Vagina (tissue), 2 donors: ENCODE data around the gene DGKH. TPM values are rescaled to one million over a fixed set of nuclear protein-coding genes. Genes with fewer than 3 reads are reported as not detected.

Source experiments
- DNase-seq, 2 donors: peaks; one replicate each; pipeline ENCODE4 v3.0.0-alpha.2; 2017; ENCODE audit errors: extremely low spot score in 2 of 2
- H3K27ac ChIP-seq: fragments of 200-600 bp; sonication (generic); one replicate; pipeline ENCODE4 v1.5.1; 2019
- H3K27me3 ChIP-seq: fragments of 200-600 bp; sonication (generic); one replicate; pipeline ENCODE4 v1.5.1; 2019
- H3K36me3 ChIP-seq, 2 donors: fragments of 200-600 bp; sonication (generic); one replicate each; pipeline ENCODE4 v1.5.1; 2017 to 2019
- H3K4me1 ChIP-seq: fragments of 200-600 bp; sonication (generic); one replicate; pipeline ENCODE4 v1.5.1; 2019
- H3K4me3 ChIP-seq, 2 donors: fragments of 200-600 bp; sonication (generic); 1 replicate in 1 of 2; 2 replicates in 1 of 2; pipeline ENCODE4 v1.5.1; 2016 to 2019
- H3K9me3 ChIP-seq: fragments of 200-600 bp; sonication (generic); one replicate; pipeline ENCODE4 v1.5.1; 2019
- POLR2A ChIP-seq, 2 donors: fragments of 450-650 bp; IDR thresholded peaks; one replicate each; pipeline ENCODE4 v1.6.1; 2017; ENCODE audit warnings: antibody characterized with exemption in 2 of 2, mild to moderate bottlenecking in 2 of 2, moderate library complexity in 2 of 2
- POLR2AphosphoS5 ChIP-seq, 2 donors: sonication (generic); formaldehyde crosslinking; IDR thresholded peaks; one replicate each; pipeline ENCODE4 v1.9.0; 2017; ENCODE audit warnings: antibody characterized with exemption in 2 of 2, mild to moderate bottlenecking in 2 of 2, low read depth in 1 of 2; ENCODE audit not compliant: insufficient read depth in 1 of 2
- intact Hi-C: fragments of 100-400 bp; cut with DNase I; formaldehyde crosslinking; loops from one replicate; pipeline ENCODE4 v1.15.1; 2023
- total RNA-seq: library from RNA; depleted of rRNA; stranded (reverse); fragments of >200 nt; gene quantifications from one replicate; pipeline ENCODE4 v1.2.3, GENCODE V29; 2016
- TF ChIP-seq, protein P1 (sequence below), 3 experiments: fragments of 450-650 bp in 2 of 3; fragments of 200-600 bp in 1 of 3; sonication (generic) in 1 of 3; IDR thresholded peaks; one replicate each; pipeline ENCODE4 v1.5.1; 2017 to 2019; ENCODE audit warnings: antibody characterized with exemption in 3 of 3, mild to moderate bottlenecking in 2 of 3, moderate library complexity in 2 of 3

Gene DGKH
- total RNA-seq, 1 donor from 2014 or later, result 29.7 TPM

DNA sequence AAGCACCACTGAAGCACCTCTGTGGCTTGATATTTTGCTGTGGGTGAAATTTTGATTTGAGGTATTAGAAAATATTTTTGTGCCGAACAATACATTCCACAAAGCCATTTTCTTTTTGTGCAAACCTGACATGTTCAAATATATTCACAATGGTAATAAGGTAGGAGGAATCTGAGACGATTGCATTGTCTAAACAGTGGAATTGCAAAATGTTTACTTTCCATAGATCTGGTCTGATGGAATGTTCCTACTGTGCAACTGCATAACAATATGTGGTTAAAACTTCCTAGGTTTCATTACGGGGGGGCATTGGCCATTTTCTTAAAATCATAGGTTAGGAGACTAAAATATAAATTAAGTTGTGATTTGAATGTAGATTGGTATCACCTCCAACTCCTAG, 180.8 kb downstream of the DGKH start:
- intact Hi-C loops, result no loop called here
- TF ChIP-seq POLR2AphosphoS5 (IDR thresholded peaks at IDR 0.05; ENCODE audit: insufficient read depth in 1 of 2, low read depth in 1 of 2) (no peak), POLR2A (IDR thresholded peaks at IDR 0.05) (no peak)
- TF ChIP-seq, protein P1, sequence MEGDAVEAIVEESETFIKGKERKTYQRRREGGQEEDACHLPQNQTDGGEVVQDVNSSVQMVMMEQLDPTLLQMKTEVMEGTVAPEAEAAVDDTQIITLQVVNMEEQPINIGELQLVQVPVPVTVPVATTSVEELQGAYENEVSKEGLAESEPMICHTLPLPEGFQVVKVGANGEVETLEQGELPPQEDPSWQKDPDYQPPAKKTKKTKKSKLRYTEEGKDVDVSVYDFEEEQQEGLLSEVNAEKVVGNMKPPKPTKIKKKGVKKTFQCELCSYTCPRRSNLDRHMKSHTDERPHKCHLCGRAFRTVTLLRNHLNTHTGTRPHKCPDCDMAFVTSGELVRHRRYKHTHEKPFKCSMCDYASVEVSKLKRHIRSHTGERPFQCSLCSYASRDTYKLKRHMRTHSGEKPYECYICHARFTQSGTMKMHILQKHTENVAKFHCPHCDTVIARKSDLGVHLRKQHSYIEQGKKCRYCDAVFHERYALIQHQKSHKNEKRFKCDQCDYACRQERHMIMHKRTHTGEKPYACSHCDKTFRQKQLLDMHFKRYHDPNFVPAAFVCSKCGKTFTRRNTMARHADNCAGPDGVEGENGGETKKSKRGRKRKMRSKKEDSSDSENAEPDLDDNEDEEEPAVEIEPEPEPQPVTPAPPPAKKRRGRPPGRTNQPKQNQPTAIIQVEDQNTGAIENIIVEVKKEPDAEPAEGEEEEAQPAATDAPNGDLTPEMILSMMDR (IDR thresholded peaks at IDR 0.05), result no peak
- H3K36me3 ChIP-seq, result peaks cover 0 to 4% of the 10 kb centered on the region in 2 donors
- no peak overlapping the region for H3K4me3 ChIP-seq
- H3K9me3 ChIP-seq, result no peaks in the 10 kb centered on the region
- H3K27me3 ChIP-seq, result no peaks in the 10 kb centered on the region
- no peak overlapping the region for H3K27ac ChIP-seq
- no peaks in the 10 kb centered on the region for H3K4me1 ChIP-seq
- DNase-seq, result no peak

DNA sequence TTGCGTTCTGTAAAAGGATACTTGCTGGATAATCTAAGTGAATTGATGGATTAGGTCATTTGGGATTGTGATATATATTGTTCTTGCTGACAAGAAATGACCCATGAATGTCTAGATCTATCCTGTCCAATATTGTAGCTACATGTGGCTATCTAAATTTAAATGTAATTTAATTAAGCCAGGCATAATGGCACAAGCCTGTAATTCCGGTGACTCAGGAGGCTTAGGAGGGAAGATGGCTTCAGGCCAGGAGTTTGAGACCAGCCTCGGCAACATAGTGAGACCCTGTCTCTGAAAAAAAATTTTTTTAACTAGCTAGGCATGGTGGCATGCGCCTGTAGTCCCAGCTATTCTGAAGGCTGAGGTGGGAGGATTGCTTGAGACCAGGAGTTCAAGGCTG, 184.2 kb downstream of the DGKH start:
- Histone ChIP-seq H3K9me3 (no peaks in the 10 kb centered on the region), H3K4me3 (no peak overlapping the region), H3K4me1 (no peaks in the 10 kb centered on the region), H3K27ac (no peak overlapping the region), H3K36me3 (peaks cover 0 to 4% of the 10 kb centered on the region in 2 donors), H3K27me3 (no peaks in the 10 kb centered on the region)
- TF ChIP-seq POLR2A (IDR thresholded peaks at IDR 0.05) (no peak), POLR2AphosphoS5 (IDR thresholded peaks at IDR 0.05; ENCODE audit: insufficient read depth in 1 of 2, low read depth in 1 of 2) (no peak)
- TF ChIP-seq, protein P1 (IDR thresholded peaks at IDR 0.05), result no peak
- DNase-seq, result no peak
- intact Hi-C loops, result no loop called here

DNA sequence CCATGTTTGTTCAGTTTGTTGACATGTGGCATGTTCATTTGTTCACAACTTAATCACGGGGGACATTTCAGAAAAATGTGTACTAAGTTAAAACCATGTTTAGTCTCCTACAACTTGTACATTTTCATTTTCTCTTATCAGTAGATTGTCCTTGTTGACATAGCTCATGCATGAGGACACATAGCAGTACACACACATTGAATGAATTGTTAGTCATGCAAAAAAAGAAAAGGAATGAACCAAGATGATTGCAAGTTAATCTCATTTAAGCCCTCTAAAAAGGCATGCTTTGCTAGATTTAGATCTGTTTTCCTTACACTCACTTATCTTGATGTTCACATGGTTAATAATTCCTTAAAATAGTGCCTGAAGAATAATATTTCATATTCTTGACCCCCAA, 185.3 kb downstream of the DGKH start:
- no peak for DNase-seq
- Histone ChIP-seq H3K4me1 (no peaks in the 10 kb centered on the region), H3K27ac (no peak overlapping the region), H3K9me3 (no peaks in the 10 kb centered on the region), H3K27me3 (no peaks in the 10 kb centered on the region), H3K36me3 (peaks cover 0 to 4% of the 10 kb centered on the region in 2 donors), H3K4me3 (no peak overlapping the region)
- intact Hi-C loops, result no loop called here
- TF ChIP-seq, protein P1 (IDR thresholded peaks at IDR 0.05), result no peak
- TF ChIP-seq POLR2A (IDR thresholded peaks at IDR 0.05) (no peak), POLR2AphosphoS5 (IDR thresholded peaks at IDR 0.05; ENCODE audit: insufficient read depth in 1 of 2, low read depth in 1 of 2) (no peak)

DNA sequence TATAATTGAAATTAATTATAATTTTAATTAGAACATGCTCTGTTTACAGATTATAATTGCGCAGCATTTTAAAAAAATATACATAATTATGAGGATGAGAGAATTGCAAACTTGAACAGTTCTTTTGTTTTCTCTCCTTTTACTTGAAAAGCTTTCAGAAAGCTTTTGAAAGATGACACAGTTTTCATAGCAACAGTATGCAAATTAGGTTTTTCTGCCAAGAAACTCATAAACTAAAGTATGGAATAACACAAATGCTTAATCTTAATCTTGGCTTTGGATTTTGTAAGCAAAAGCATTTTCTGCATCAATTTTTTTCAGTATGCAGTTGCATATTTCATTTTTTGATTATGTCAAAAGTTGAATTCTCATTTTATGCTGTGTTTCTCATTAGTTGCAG, 190.7 kb downstream of the DGKH start:
- TF ChIP-seq, protein P1 (IDR thresholded peaks at IDR 0.05), result no peak
- TF ChIP-seq POLR2A (IDR thresholded peaks at IDR 0.05) (no peak), POLR2AphosphoS5 (IDR thresholded peaks at IDR 0.05; ENCODE audit: insufficient read depth in 1 of 2, low read depth in 1 of 2) (no peak)
- Histone ChIP-seq H3K4me3 (no peak overlapping the region), H3K36me3 (no peaks in the 10 kb centered on the region), H3K9me3 (no peaks in the 10 kb centered on the region), H3K27me3 (no peaks in the 10 kb centered on the region), H3K4me1 (no peaks in the 10 kb centered on the region), H3K27ac (no peak overlapping the region)
- intact Hi-C loops, result no loop called here
- no peak for DNase-seq

DNA sequence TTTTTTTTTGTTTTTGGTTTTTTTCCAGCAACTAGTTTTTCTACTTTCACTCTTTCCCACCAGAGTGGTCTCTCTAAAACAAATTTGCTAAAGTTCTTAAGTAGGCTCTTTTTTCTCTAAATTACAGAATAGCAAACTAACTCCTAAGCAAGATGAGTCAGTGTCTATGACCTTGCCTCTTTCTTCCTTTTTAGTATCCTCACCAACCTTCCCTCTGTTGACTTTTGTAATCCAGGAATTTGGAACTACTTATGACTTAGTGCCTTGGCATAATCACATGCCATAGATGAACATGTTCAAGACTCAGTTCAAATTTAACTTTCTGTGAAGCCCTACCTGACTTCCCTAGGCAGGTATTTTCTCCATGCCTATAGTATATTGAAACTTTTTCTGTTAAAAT, 191.2 kb downstream of the DGKH start:
- Histone ChIP-seq H3K36me3 (no peaks in the 10 kb centered on the region), H3K9me3 (no peaks in the 10 kb centered on the region), H3K27me3 (no peaks in the 10 kb centered on the region), H3K4me3 (no peak overlapping the region), H3K4me1 (no peaks in the 10 kb centered on the region), H3K27ac (no peak overlapping the region)
- intact Hi-C loops, result no loop called here
- no peak for DNase-seq
- no peak for TF ChIP-seq POLR2AphosphoS5 (IDR thresholded peaks at IDR 0.05; ENCODE audit: insufficient read depth in 1 of 2, low read depth in 1 of 2)
- no peak for TF ChIP-seq POLR2A (IDR thresholded peaks at IDR 0.05)
- TF ChIP-seq, protein P1 (IDR thresholded peaks at IDR 0.05), result no peak
